Activated T-cell treated with anti-CD3 and anti-CD28 coated beads, Interleukin-2, amount 50 U/mL, for 4 hours (primary cell): ENCODE results near the gene CXXC5. TPM values are rescaled to one million over a fixed set of nuclear protein-coding genes. Genes with fewer than 3 reads are reported as not detected.
"Not testable (repeated sequence)": the region's sequence is repeated elsewhere in the genome, so short reads cannot be mapped to it uniquely, and the experiment has no call there.

Experiments used
- ATAC-seq, 2 donors: fragments of 200-7000 bp; cut with Tn5 transposase; one replicate each; pipeline ENCODE4 v1.10.0; 2021
- DNase-seq: peaks from one replicate; pipeline ENCODE4 v3.0.0-alpha.2; 2020
- H3K27me3 Mint-ChIP-seq: one replicate; pipeline ENCODE4 v1.8.0; 2021; ENCODE audit warnings: low read depth, mixed read lengths
- H3K36me3 Mint-ChIP-seq: one replicate; pipeline ENCODE4 v1.8.0; 2022; ENCODE audit warnings: mixed read lengths; ENCODE audit not compliant: insufficient read depth
- H3K4me1 Mint-ChIP-seq: one replicate; pipeline ENCODE4 v1.8.0; 2021; ENCODE audit warnings: low read depth, mixed read lengths
- H3K4me3 Mint-ChIP-seq: one replicate; pipeline ENCODE4 v1.8.0; 2021; ENCODE audit warnings: mild to moderate bottlenecking, moderate library complexity, mixed read lengths
- H3K9me3 Mint-ChIP-seq: one replicate; pipeline ENCODE4 v1.8.0; 2021; ENCODE audit warnings: mixed read lengths
- total RNA-seq, 3 donors: library from RNA; stranded (reverse); gene quantifications; one replicate each; pipeline ENCODE4 v1.2.1, GENCODE V29; 2021

CXXC5 gene
- total RNA-seq, 3 donors from 2014 or later: 1.2 to 3.3 (median 1.4) TPM

DNA sequence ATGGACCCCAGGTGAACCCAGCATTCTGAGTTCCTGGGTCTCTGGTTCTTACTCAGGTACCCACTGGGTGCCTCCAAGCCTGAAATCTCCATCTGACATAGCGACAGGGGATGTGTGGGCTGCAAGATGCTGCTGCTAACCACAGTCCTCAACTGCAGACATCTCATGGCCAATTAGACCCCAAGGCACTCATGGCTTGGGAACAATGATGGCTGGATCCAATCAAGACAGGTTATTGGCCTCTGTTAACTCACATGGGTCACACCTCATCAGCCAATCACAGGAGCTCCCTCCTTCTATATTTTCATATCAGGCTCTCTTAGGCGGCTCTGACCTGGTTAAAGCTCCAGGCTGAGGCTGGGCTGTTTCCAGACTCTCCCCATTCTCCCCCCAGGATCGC, 57.0 kb downstream of the CXXC5 start:
- Mint-ChIP-seq H3K36me3 (no peaks in the 10 kb centered on the region), H3K4me3 (no peak overlapping the region), H3K27me3 (peaks cover 23% of the 10 kb centered on the region), H3K9me3 (no peaks in the 10 kb centered on the region), H3K4me1 (peaks cover 24% of the 10 kb centered on the region)
- ATAC-seq: no peak
- no peak for DNase-seq

DNA sequence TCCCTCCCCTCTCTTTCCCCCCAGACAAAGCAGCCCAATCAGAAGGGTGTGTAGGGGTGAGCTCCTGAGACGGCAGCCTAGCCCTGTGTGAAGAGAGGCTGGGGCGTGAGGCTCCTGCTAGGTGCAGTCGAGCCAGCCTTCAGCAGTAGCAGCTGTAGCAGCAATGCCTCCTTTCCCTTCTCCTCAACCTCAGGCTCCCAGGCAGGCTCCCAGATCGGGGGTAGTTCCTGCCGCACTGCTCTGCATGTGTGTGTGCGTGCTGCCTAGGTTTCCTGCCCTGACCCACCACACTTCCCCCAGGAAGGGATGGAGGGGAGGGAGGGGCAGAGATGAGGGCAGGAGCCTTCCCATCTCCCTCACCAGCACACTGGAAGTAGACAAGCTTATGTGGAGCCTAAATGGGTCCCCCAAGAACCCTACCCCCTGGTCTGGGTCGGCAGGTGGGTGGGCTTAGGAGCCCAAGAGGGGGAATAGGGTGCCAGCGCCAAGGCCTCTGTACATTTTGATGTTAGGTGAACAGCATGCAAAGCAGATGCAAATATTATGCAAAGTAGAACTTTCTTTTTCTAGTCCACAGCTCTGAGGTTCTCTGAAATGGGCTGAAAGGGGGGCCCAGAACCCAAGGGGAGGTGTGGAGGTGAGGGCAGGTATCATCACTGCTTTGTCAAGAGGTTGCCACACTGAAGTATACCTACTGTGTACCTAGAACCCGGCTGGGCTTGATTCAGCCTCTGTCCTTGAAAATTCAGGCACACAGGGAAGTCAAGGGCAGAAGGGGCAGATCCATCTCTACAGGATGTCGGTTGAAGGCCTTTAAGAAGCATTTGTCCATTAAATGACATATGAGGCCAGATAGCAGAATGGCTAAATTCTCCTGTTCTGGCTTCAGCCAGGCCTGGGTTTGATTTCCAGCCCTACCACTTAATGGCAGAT, 57.8 kb downstream of the CXXC5 start:
- no peak for DNase-seq
- Mint-ChIP-seq H3K4me1 (peaks cover 28% of the 10 kb centered on the region), H3K27me3 (peaks cover 16% of the 10 kb centered on the region), H3K4me3 (no peak overlapping the region), H3K36me3 (no peaks in the 10 kb centered on the region), H3K9me3 (no peaks in the 10 kb centered on the region)
- no peak for ATAC-seq

DNA sequence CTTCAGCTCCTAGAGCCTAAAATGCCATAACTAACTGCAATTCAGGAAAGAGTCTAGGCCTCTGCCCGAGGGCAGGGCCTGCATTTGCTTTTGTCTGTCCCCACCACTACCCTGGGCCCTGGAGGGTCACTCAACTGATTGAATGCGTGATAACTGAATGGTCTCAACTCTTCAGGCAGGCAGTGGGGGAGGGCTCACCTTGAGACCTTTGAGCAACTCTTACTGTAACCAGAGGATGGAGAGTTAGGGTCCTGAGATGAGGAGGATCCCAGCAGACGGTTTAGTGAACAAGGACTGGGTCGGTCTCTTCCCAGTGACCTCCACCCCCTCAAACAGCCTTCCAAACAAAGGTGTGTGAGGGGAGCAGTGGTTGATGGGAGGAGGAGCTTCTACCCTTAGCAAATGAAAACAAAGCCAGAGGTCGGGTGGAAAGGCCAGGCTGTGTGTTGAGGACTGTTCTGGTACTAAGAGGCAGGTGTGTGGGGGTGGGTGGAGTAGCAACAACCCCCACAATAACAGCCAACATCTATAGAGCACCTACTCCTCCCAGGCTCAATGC, 59.4 kb downstream of the CXXC5 start:
- no peaks in the 10 kb centered on the region for H3K36me3 Mint-ChIP-seq
- DNase-seq: no peak
- H3K4me3 Mint-ChIP-seq: no peak overlapping the region
- no peaks in the 10 kb centered on the region for H3K9me3 Mint-ChIP-seq
- H3K4me1 Mint-ChIP-seq: peaks cover 27% of the 10 kb centered on the region
- H3K27me3 Mint-ChIP-seq: peaks cover 7% of the 10 kb centered on the region
- no peak for ATAC-seq

DNA sequence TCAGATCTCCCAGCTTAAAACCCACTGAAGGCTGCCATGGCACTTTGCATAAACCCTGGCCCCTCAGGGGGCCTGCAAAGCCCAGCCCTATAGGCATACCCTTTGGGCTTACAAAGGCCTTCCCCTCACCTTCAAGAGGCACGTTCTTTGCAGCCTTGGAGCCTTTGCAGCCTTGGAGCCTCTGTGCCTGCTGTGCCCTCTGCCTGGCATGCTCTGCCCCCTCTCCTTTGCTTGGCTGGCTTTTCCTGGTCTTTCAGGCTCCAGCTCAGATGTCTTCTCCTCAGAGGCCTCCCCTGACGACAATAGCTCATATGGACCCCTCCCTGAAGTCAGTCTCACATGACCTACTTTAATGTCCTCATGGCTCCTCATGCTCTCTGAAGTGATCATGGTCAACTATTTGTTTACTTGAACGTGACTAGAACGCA, 60.3 kb downstream of the CXXC5 start:
- no peaks in the 10 kb centered on the region for H3K9me3 Mint-ChIP-seq
- H3K27me3 Mint-ChIP-seq: peaks cover 8% of the 10 kb centered on the region
- no peak for DNase-seq
- no peaks in the 10 kb centered on the region for H3K36me3 Mint-ChIP-seq
- ATAC-seq: no peak
- peaks cover 30% of the 10 kb centered on the region for H3K4me1 Mint-ChIP-seq
- no peak overlapping the region for H3K4me3 Mint-ChIP-seq

DNA sequence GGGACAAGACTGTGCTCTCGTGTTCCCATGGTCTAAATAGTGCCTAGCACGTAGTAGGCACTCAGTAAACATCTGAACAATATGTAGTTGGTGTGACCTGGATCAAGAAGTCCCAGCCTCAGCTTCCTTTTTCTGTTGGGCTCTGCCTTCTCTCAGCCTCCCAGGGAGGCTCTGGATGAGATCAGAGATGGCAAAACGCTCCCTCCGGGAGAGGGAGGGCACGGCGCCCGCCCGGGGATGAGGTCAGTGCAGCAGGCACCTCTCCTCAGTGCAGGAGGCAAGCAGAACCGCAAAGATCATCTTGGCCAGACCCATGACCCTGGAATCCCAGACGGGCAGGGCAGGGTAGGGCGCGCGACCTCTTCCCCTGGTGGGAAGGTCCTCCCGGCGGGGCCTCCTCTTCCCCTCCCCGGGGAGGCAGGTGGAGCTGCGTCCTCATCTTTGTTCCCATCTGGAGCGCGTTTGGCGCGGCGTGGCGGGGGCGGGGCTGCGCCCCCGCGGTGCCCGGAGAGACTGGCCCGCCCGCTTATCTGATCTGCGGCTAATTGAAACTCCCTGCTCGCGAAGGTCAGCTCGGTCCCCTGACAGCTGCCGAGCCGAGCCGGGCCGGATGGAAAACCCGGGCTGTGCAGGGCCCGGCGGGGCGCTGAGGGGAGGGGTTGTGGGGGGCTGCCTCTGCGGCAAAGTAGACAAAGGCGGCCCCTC, 60.9 kb downstream of the CXXC5 start:
- peaks cover 7% of the 10 kb centered on the region for H3K27me3 Mint-ChIP-seq
- no peak for ATAC-seq
- no peak for DNase-seq
- no peaks in the 10 kb centered on the region for H3K9me3 Mint-ChIP-seq
- H3K4me1 Mint-ChIP-seq: peaks cover 30% of the 10 kb centered on the region
- no peaks in the 10 kb centered on the region for H3K36me3 Mint-ChIP-seq
- peak overlapping the region; percentile 33 for H3K4me3 Mint-ChIP-seq

DNA sequence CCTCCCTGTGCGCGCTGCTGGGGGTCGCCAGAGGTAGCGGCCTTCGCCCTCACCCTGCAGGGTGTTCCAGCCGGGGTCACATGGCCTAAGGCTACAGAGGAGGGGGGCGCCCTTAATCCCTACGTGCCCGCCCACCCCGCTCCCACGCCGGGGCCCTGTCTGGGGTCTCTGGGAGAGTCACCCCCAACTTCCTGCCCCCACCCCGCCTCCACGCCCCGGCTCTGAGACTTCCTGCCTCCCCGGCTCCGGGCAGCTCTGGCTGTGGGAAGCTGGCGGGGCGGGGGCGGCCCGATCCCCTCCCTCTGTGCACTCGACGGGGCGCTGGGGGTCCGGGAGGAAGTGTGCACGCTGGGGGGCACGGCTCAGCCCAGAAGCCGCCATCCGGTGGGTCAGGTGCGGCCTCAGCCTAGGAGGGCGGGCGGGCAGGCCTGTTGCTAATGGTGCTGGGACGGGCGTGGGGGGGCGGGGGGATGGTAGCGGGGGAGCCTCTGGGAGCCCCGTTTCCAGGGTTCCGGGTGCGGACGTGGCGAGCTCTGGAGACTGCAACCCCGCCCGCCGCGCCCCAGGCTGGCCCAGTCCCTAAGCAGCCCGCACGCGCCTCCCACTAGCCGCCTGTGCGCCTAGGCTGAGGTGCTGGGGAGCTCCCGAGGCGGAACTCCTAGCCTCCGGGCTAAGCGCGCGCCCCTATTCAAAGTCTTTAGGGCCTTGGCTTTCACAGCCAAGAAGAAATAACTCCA, 61.6 kb downstream of the CXXC5 start:
- ATAC-seq (peak in 1 of 2 donors; percentile 6), DNase-seq (peak; percentile 21)
- Mint-ChIP-seq H3K4me3 (peak overlapping the region; percentile 65), H3K4me1 (peaks cover 30% of the 10 kb centered on the region), H3K27me3 (peaks cover 7% of the 10 kb centered on the region), H3K9me3 (no peaks in the 10 kb centered on the region), H3K36me3 (no peaks in the 10 kb centered on the region)

DNA sequence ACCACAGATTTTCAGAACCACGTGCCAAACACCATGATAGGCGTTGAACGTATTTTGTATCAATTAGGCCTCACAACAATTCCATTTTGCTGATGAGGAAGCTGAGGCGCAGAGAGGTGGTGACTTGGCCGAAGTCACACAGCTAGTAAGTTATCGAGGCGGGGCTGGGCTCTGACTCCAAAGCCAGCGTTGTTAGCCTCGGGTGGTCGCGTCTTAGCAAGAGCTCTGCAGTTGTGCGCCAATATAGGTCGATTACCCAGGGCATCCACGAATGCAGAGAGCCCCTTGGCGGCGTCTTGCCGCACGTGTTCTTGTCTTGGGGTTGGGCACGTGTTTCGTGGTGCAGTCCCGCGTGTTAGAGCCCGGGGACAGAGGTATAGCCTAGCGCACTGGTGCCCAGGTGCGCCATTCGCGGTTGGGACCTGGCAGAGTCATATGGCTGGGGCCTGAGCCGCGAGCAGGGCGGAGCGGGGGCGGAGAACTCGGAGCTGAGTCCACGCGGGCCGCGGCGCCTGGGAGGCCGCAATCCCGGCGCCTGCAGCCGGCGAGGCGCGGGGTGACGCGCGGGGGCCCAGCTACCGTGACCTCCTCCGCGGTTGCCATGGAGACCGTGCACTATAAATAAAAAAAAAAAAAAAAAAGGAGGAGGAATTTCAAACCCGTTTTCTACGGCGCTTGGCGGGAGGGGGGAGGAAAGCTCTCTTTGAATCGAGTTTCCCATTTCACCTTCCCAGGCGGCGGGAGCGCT, 62.3 kb downstream of the CXXC5 start:
- ATAC-seq: peak; percentile 20 to 51
- Mint-ChIP-seq H3K4me3 (peak overlapping the region; percentile 65), H3K36me3 (no peaks in the 10 kb centered on the region), H3K9me3 (no peaks in the 10 kb centered on the region), H3K4me1 (peaks cover 29% of the 10 kb centered on the region), H3K27me3 (peaks cover 7% of the 10 kb centered on the region)
- peak; percentile 37 for DNase-seq

DNA sequence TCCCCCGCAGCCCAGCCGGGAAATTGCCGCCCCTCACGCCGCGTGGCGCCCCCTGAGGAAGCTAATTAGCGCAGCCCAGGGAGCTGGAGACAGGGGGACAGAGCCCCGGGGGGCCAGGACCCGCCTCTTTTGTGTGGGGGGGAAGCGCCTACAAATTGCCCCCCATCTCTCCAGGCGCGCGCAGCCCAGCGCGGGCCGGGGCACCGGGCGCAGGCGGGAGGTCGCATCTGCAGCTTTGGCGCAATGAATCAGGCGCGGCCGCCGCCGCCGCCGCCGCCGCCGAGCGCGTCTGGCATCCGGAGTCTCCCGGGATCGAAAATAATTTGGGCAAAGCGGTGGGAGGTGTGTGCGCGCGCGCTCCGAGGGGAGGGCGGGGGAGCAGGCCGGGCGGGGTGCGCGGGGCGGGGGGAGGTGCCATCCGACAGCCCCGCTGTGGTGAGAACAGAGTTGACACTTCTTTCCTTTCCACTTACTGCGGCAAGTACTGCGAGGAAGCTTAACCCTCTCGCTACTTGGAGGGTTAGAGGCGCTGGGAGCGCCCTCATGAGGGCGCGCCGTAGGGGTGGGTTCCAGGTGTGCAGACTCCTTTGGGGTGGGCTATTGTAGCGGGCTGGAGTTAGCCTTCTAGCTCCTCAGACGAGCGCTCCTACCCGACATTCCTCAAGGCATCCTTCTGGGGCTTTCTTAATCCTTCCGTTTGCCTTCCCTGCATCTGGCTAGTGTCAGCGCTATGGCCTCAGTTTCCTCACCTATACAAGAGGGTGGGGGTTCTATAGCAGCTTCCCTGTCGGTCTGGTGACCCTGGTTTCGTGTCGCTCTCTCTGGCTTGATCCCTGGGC, 63.1 kb downstream of the CXXC5 start:
- ATAC-seq: peak; percentile 70 to 73
- Mint-ChIP-seq H3K4me3 (peak overlapping the region; percentile 69), H3K36me3 (no peaks in the 10 kb centered on the region)

DNA sequence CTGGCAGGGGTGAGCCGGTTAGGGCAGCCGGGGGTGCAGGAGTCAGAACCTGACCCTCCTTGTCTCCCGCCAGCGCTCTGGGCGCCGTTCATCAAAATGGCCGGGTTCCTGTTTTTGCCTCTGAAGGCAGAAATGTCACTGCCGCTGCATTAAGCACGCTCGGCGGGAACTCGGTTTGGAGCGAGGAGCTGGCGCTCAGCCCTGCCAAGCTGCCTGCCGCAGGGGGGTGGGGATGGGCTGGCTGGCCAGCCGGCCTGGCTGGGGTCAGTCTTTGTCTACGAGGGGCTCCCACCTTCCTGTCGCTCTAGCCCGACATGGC, 63.7 kb downstream of the CXXC5 start:
- Mint-ChIP-seq H3K27me3 (peaks cover 7% of the 10 kb centered on the region), H3K4me1 (peaks cover 25% of the 10 kb centered on the region), H3K9me3 (no peaks in the 10 kb centered on the region), H3K36me3 (no peaks in the 10 kb centered on the region), H3K4me3 (peak overlapping the region; percentile 69)
- ATAC-seq (no peak), DNase-seq (no peak)

More for the DNA sequence above, 63.1 kb downstream of the CXXC5 start:
- H3K9me3 Mint-ChIP-seq: no peaks in the 10 kb centered on the region
- peaks cover 7% of the 10 kb centered on the region for H3K27me3 Mint-ChIP-seq
- peaks cover 25% of the 10 kb centered on the region for H3K4me1 Mint-ChIP-seq
- peak; percentile 45 for DNase-seq

DNA sequence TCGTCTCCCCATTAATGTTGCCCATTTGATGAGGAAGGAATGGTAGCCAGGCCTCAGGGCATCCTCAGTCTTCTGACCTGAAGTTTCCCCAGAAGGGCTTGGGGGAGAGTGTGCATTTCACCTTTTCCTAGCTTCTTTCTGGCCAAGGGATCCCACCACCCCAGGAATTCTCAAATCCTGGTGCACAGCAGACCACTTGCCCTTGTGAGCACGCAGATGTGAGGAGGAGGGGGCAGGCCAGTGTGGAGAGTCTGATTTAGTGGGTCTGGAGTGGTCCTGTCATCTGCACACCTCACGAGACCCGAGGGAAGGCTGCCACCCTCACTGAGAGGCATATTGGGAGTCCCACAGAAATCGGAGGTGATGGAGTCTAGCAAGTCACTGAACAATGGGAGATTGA, 64.3 kb downstream of the CXXC5 start:
- H3K9me3 Mint-ChIP-seq: no peaks in the 10 kb centered on the region
- no peak for ATAC-seq
- no peaks in the 10 kb centered on the region for H3K36me3 Mint-ChIP-seq
- H3K27me3 Mint-ChIP-seq: peaks cover 7% of the 10 kb centered on the region
- no peak for DNase-seq
- H3K4me1 Mint-ChIP-seq: peaks cover 23% of the 10 kb centered on the region
- H3K4me3 Mint-ChIP-seq: no peak overlapping the region

DNA sequence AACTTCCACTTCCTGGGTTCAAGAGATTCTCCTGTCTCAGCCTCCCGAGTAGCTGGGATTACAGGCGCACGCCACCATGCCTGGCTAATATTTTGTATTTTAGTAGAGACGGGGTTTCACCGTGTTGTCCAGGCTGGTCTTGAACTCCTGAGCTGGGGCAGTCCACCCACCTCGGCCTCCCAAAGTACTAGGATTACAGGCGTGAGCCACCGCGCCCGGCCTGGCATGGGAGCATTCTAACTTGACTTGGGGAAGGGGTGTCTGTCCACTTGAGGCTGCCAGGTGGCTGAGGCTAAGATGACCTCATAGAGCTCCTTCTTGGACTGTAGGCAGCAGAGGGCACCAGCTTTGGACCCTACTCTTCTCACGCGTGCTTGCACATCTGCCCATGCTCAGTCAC, 65.7 kb downstream of the CXXC5 start:
- DNase-seq, H3K27me3 Mint-ChIP-seq, H3K36me3 Mint-ChIP-seq, ATAC-seq, H3K4me3 Mint-ChIP-seq, H3K9me3 Mint-ChIP-seq: not testable (repeated sequence)
- peaks cover 15% of the 10 kb centered on the region for H3K4me1 Mint-ChIP-seq

DNA sequence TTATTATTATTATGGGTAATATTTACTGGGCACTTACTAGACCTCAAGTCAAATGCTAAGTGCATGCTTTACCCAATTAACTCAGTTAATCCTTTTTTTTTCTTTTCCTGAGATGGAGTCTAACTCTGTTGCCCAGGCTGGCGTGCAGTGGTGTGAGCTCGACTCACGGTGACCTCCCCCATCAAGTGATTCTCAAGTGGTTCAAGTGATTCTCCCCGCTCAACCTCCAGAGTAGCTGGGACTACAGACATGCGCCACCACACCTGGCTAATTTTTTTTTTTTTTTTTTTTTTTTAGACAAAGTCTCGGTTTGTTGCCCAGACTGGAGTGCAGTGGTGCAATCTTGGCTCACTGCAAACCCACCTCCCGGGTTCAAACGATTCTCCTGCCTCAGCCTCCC, 69.1 kb downstream of the CXXC5 start:
- ATAC-seq (no peak), DNase-seq (no peak)
- H3K36me3 Mint-ChIP-seq: peaks cover 7% of the 10 kb centered on the region
- peaks cover 6% of the 10 kb centered on the region for H3K9me3 Mint-ChIP-seq
- peaks cover 7% of the 10 kb centered on the region for H3K27me3 Mint-ChIP-seq
- no peak overlapping the region for H3K4me3 Mint-ChIP-seq
- H3K4me1 Mint-ChIP-seq: peaks cover 3% of the 10 kb centered on the region

DNA sequence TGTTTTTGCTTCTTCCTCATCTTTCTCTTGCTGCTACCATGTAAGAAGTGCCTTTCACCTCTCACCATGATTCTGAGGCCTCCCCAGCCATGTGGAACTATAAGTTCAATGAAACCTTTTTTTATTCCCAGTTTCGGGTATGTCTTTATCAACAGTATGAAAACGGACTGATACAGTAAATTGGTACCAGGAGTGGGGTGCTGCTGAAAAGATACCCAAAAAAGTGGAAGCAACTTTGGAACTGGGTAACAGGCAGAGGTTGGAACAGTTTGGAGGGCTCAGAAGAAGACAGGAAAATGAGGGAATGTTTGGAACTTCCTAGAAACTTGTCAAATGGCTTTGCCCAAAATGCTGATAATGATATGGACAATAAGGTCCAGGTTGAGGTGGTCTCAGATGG, 70.3 kb downstream of the CXXC5 start:
- H3K9me3 Mint-ChIP-seq, H3K36me3 Mint-ChIP-seq, H3K4me1 Mint-ChIP-seq, DNase-seq, H3K27me3 Mint-ChIP-seq, ATAC-seq, H3K4me3 Mint-ChIP-seq: not testable (repeated sequence)
